ENCODE data around the gene GAL3ST2.

DNA sequence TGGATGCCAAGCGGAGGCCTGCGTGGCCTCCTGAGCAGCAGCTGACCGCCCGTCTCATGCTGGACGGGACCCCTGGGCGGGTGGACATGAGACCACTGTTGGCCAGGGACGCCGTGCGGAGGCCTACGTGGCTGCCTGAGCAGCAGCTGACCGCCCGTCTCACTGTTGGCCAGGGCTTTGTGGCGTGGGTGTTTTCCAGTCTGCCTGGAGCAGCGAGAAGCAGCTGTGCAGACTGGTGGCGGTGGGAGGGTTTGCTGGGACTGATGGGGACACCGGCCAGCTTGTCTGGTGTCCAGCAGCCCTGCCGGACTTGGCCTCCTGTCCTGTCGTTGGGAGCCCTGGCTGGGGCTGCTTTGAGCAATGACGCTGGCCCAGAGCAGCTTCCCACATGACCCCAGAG is 48.0 kb upstream of the GAL3ST2 start:
- TF ChIP-seq, protein P1, sequence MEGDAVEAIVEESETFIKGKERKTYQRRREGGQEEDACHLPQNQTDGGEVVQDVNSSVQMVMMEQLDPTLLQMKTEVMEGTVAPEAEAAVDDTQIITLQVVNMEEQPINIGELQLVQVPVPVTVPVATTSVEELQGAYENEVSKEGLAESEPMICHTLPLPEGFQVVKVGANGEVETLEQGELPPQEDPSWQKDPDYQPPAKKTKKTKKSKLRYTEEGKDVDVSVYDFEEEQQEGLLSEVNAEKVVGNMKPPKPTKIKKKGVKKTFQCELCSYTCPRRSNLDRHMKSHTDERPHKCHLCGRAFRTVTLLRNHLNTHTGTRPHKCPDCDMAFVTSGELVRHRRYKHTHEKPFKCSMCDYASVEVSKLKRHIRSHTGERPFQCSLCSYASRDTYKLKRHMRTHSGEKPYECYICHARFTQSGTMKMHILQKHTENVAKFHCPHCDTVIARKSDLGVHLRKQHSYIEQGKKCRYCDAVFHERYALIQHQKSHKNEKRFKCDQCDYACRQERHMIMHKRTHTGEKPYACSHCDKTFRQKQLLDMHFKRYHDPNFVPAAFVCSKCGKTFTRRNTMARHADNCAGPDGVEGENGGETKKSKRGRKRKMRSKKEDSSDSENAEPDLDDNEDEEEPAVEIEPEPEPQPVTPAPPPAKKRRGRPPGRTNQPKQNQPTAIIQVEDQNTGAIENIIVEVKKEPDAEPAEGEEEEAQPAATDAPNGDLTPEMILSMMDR (conservative IDR thresholded peaks at IDR 0.05; ENCODE audit: low read length), result no peak
- TF ChIP-seq EZH2phosphoT487 (IDR thresholded peaks at IDR 0.05; ENCODE audit: borderline replicate concordance, low read depth, low read length), result no peak
